Measurements from ENCODE around the gene LAMA2.

LAMA2 gene

DNA sequence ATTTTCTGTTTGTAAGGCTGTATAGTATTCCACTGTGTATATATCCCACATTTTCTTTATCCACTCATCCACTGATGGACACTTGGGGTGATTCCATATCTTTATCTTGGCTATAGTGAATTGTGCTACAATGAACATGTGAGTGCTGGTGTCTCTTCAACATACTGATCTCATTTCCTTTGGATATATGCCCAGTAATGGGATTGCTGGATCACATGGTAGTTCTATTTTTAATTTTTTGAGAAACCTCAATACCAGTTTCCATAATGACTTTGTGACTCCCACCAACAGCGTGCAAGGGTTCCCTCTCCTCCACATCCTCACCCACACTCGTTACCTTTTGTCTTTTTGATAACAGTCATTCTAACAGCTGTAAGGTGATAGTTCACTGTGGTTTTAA lies 661.0 kb downstream of the LAMA2 start:
- H3K4me3 ChIP-seq (ENCODE audit: control insufficient read depth in 1 of 7, extremely low read depth in 1 of 7, insufficient read depth in 4 of 7, low read depth in 2 of 7, low read length in 6 of 7), result no peak overlapping the region
- no peaks in the 10 kb centered on the region for H3K9me3 ChIP-seq (ENCODE audit: control extremely low read depth in 1 of 5, control insufficient read depth in 4 of 5, insufficient read depth in 2 of 5, low read depth in 1 of 5, low read length in 4 of 5)
- no peaks in the 10 kb centered on the region for H3K27me3 ChIP-seq (replicated peaks in 2 of 5; ENCODE audit: control insufficient read depth in 4 of 5, insufficient read depth in 5 of 5, low read length in 4 of 5)
- no peak for DNase-seq
- no peak overlapping the region for H3K27ac ChIP-seq (ENCODE audit: insufficient read depth in 1 of 2, low read depth in 1 of 2, low read length in 2 of 2, poor library complexity in 1 of 2, severe bottlenecking in 2 of 2)
- H3K36me3 ChIP-seq (ENCODE audit: control insufficient read depth in 4 of 4, insufficient read depth in 4 of 4, low read length in 3 of 4), result no peaks in the 10 kb centered on the region
- H3K4me1 ChIP-seq (ENCODE audit: control extremely low read depth in 1 of 4, control insufficient read depth in 4 of 4, insufficient read depth in 4 of 4, low read length in 3 of 4), result peaks cover 0 to 3% (median 0%) of the 10 kb centered on the region in 4 experiments
- ChIA-PET CTCF (no interaction called here), POLR2A (no interaction called here)
- WGBS (ENCODE audit: insufficient coverage), result no CpG with 5 or more reads among the region's 2 CpGs

DNA sequence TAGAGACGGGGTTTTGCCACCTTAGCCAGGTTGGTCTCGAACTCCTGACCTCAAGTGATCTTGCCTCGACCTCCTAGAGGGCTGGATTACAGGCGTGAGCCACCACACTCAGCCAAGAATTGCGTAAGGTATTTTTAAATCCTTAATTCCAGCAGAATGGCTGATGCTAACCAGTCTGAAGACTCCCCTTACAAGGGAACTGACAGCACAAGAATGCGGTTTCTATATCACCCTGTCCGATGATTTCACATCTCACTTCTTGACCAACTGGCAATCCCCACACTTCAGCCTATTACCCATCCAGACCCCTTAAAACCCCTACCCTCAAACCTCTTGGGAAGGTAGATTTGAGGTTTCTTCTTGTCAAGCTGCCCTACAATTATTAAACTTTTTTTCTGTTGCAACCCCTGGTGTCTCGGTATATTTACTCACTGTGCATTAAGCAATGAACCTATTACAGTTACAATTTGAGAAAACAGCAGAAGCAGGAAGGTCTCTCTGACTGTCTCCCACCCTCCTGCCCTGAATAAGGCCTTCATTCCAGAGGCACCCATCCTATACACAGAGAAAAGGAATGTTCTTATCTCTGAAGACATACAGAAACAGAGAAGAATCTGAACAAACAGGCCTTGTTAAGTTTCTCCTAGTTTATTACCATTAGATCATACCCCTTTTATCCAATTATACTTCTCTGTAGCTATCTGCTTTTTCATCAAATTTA lies 662.1 kb downstream of the LAMA2 start:
- H3K4me3 ChIP-seq (ENCODE audit: control insufficient read depth in 1 of 7, extremely low read depth in 1 of 7, insufficient read depth in 4 of 7, low read depth in 2 of 7, low read length in 6 of 7), result no peak overlapping the region
- H3K36me3 ChIP-seq (ENCODE audit: control insufficient read depth in 4 of 4, insufficient read depth in 4 of 4, low read length in 3 of 4), result no peaks in the 10 kb centered on the region
- WGBS (ENCODE audit: insufficient coverage), result 100% methylated on average over 8 of the region's 8 CpGs
- H3K4me1 ChIP-seq (ENCODE audit: control extremely low read depth in 1 of 4, control insufficient read depth in 4 of 4, insufficient read depth in 4 of 4, low read length in 3 of 4), result peaks cover 0 to 3% (median 0%) of the 10 kb centered on the region in 4 experiments
- H3K9me3 ChIP-seq (ENCODE audit: control extremely low read depth in 1 of 5, control insufficient read depth in 4 of 5, insufficient read depth in 2 of 5, low read depth in 1 of 5, low read length in 4 of 5), result no peaks in the 10 kb centered on the region
- POLR2A ChIA-PET, result no interaction called here
- no peak for DNase-seq
- CTCF ChIA-PET, result no interaction called here
- H3K27me3 ChIP-seq (replicated peaks in 2 of 5; ENCODE audit: control insufficient read depth in 4 of 5, insufficient read depth in 5 of 5, low read length in 4 of 5), result no peaks in the 10 kb centered on the region
- H3K27ac ChIP-seq (ENCODE audit: insufficient read depth in 1 of 2, low read depth in 1 of 2, low read length in 2 of 2, poor library complexity in 1 of 2, severe bottlenecking in 2 of 2), result no peak overlapping the region

GRCh38 chr6:129546702-129547101 lies 663.8 kb downstream of the LAMA2 start:
- Histone ChIP-seq H3K27ac (ENCODE audit: insufficient read depth in 1 of 2, low read depth in 1 of 2, low read length in 2 of 2, poor library complexity in 1 of 2, severe bottlenecking in 2 of 2) (no peak overlapping the region), H3K9me3 (ENCODE audit: control extremely low read depth in 1 of 5, control insufficient read depth in 4 of 5, insufficient read depth in 2 of 5, low read depth in 1 of 5, low read length in 4 of 5) (no peaks in the 10 kb centered on the region), H3K27me3 (replicated peaks in 2 of 5; ENCODE audit: control insufficient read depth in 4 of 5, insufficient read depth in 5 of 5, low read length in 4 of 5) (no peaks in the 10 kb centered on the region), H3K4me1 (ENCODE audit: control extremely low read depth in 1 of 4, control insufficient read depth in 4 of 4, insufficient read depth in 4 of 4, low read length in 3 of 4) (peaks cover 0 to 3% (median 0%) of the 10 kb centered on the region in 4 experiments), H3K4me3 (ENCODE audit: control insufficient read depth in 1 of 7, extremely low read depth in 1 of 7, insufficient read depth in 4 of 7, low read depth in 2 of 7, low read length in 6 of 7) (no peak overlapping the region), H3K36me3 (ENCODE audit: control insufficient read depth in 4 of 4, insufficient read depth in 4 of 4, low read length in 3 of 4) (no peaks in the 10 kb centered on the region)
- ChIA-PET CTCF (interaction anchor here (2.0 kb wide), 1 partner anchor 47 kb away, joined by 5 read pairs; no protein-coding TSS in a partner anchor), POLR2A (no interaction called here)
- no peak for DNase-seq
- WGBS (ENCODE audit: insufficient coverage), result 60% methylated on average over 1 of the region's 4 CpGs

- Histone ChIP-seq H3K4me1 (ENCODE audit: control extremely low read depth in 1 of 4, control insufficient read depth in 4 of 4, insufficient read depth in 4 of 4, low read length in 3 of 4) (peaks cover 0 to 3% (median 0%) of the 10 kb centered on the region in 4 experiments), H3K9me3 (ENCODE audit: control extremely low read depth in 1 of 5, control insufficient read depth in 4 of 5, insufficient read depth in 2 of 5, low read depth in 1 of 5, low read length in 4 of 5) (no peaks in the 10 kb centered on the region), H3K27ac (ENCODE audit: insufficient read depth in 1 of 2, low read depth in 1 of 2, low read length in 2 of 2, poor library complexity in 1 of 2, severe bottlenecking in 2 of 2) (no peak overlapping the region), H3K27me3 (replicated peaks in 2 of 5; ENCODE audit: control insufficient read depth in 4 of 5, insufficient read depth in 5 of 5, low read length in 4 of 5) (no peaks in the 10 kb centered on the region), H3K4me3 (ENCODE audit: control insufficient read depth in 1 of 7, extremely low read depth in 1 of 7, insufficient read depth in 4 of 7, low read depth in 2 of 7, low read length in 6 of 7) (no peak overlapping the region), H3K36me3 (ENCODE audit: control insufficient read depth in 4 of 4, insufficient read depth in 4 of 4, low read length in 3 of 4) (no peaks in the 10 kb centered on the region)
- WGBS (ENCODE audit: insufficient coverage), result no CpG with 5 or more reads among the region's 1 CpG
- ChIA-PET POLR2A (no interaction called here), CTCF (no interaction called here)
- DNase-seq, result no peak
These were observed 668.5 kb downstream of the LAMA2 start for GRCh38 chr6:129551486-129551885.

- Histone ChIP-seq H3K9me3 (ENCODE audit: control extremely low read depth in 1 of 5, control insufficient read depth in 4 of 5, insufficient read depth in 2 of 5, low read depth in 1 of 5, low read length in 4 of 5) (no peaks in the 10 kb centered on the region), H3K4me1 (ENCODE audit: control extremely low read depth in 1 of 4, control insufficient read depth in 4 of 4, insufficient read depth in 4 of 4, low read length in 3 of 4) (no peaks in the 10 kb centered on the region), H3K36me3 (ENCODE audit: control insufficient read depth in 4 of 4, insufficient read depth in 4 of 4, low read length in 3 of 4) (no peaks in the 10 kb centered on the region), H3K4me3 (ENCODE audit: control insufficient read depth in 1 of 7, extremely low read depth in 1 of 7, insufficient read depth in 4 of 7, low read depth in 2 of 7, low read length in 6 of 7) (no peak overlapping the region), H3K27me3 (replicated peaks in 2 of 5; ENCODE audit: control insufficient read depth in 4 of 5, insufficient read depth in 5 of 5, low read length in 4 of 5) (no peaks in the 10 kb centered on the region), H3K27ac (ENCODE audit: insufficient read depth in 1 of 2, low read depth in 1 of 2, low read length in 2 of 2, poor library complexity in 1 of 2, severe bottlenecking in 2 of 2) (no peak overlapping the region)
- CTCF ChIA-PET, result interaction anchor here (0.6 kb wide), 1 partner anchor 17 kb away, joined by 3 read pairs; no protein-coding TSS in a partner anchor
- no peak for DNase-seq
- POLR2A ChIA-PET, result no interaction called here
- WGBS (ENCODE audit: insufficient coverage), result 94% methylated on average over 2 of the region's 2 CpGs
These were observed 669.5 kb downstream of the LAMA2 start for GRCh38 chr6:129552413-129552812.

DNA sequence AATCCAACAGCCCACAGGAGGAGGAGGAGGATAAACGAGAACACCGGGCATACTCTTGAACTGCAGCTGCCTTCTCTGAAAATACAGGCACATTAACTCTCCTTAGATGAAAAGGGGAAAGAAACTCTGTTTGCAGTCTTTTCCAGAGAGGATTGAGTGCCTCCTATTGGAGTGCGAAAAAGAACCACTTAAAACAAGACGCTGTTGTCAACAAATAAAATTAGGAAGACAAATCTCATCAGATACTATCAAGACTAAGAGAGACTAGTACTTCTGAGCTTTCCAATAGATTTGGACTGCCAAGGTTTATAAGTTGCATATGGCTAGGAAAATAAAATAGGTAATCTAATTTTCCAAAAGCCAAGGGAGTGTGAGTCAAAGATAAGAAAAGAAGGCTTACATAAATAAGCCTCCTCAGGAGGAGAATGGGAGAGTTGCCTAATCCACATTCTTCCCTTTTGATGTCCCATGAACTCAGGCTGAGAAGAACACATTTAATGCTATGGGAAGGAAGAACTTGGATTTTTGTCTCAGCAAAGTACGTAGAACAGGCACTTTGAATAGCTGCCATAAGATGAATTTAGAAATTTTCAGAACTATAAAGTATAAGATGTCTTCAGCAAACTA lies 672.4 kb downstream of the LAMA2 start:
- Histone ChIP-seq H3K27ac (ENCODE audit: insufficient read depth in 1 of 2, low read depth in 1 of 2, low read length in 2 of 2, poor library complexity in 1 of 2, severe bottlenecking in 2 of 2) (no peak overlapping the region), H3K9me3 (ENCODE audit: control extremely low read depth in 1 of 5, control insufficient read depth in 4 of 5, insufficient read depth in 2 of 5, low read depth in 1 of 5, low read length in 4 of 5) (peaks cover 0 to 1% (median 0%) of the 10 kb centered on the region in 5 experiments), H3K4me1 (ENCODE audit: control extremely low read depth in 1 of 4, control insufficient read depth in 4 of 4, insufficient read depth in 4 of 4, low read length in 3 of 4) (no peaks in the 10 kb centered on the region), H3K4me3 (ENCODE audit: control insufficient read depth in 1 of 7, extremely low read depth in 1 of 7, insufficient read depth in 4 of 7, low read depth in 2 of 7, low read length in 6 of 7) (no peak overlapping the region), H3K36me3 (ENCODE audit: control insufficient read depth in 4 of 4, insufficient read depth in 4 of 4, low read length in 3 of 4) (no peaks in the 10 kb centered on the region), H3K27me3 (replicated peaks in 2 of 5; ENCODE audit: control insufficient read depth in 4 of 5, insufficient read depth in 5 of 5, low read length in 4 of 5) (no peaks in the 10 kb centered on the region)
- ChIA-PET CTCF (interaction anchor here (1.1 kb wide), 1 partner anchor 55 kb away, joined by 3 read pairs; no protein-coding TSS in a partner anchor), POLR2A (no interaction called here)
- no peak for DNase-seq
- 96% methylated on average over 4 of the region's 5 CpGs for WGBS (ENCODE audit: insufficient coverage)

- ChIA-PET CTCF (no interaction called here), POLR2A (no interaction called here)
- WGBS (ENCODE audit: insufficient coverage), result no CpG with 5 or more reads among the region's 1 CpG
These were observed 675.3 kb downstream of the LAMA2 start for GRCh38 chr6:129558248-129558647.

More at GRCh38 chr6:129558248-129558647, 675.3 kb downstream of the LAMA2 start:
- H3K36me3 ChIP-seq (ENCODE audit: control insufficient read depth in 4 of 4, insufficient read depth in 4 of 4, low read length in 3 of 4), result no peaks in the 10 kb centered on the region
- H3K4me1 ChIP-seq (ENCODE audit: control extremely low read depth in 1 of 4, control insufficient read depth in 4 of 4, insufficient read depth in 4 of 4, low read length in 3 of 4), result no peaks in the 10 kb centered on the region
- no peak overlapping the region for H3K4me3 ChIP-seq (ENCODE audit: control insufficient read depth in 1 of 7, extremely low read depth in 1 of 7, insufficient read depth in 4 of 7, low read depth in 2 of 7, low read length in 6 of 7)
- peaks cover 0 to 1% (median 0%) of the 10 kb centered on the region in 5 experiments for H3K27me3 ChIP-seq (replicated peaks in 2 of 5; ENCODE audit: control insufficient read depth in 4 of 5, insufficient read depth in 5 of 5, low read length in 4 of 5)
- H3K9me3 ChIP-seq (ENCODE audit: control extremely low read depth in 1 of 5, control insufficient read depth in 4 of 5, insufficient read depth in 2 of 5, low read depth in 1 of 5, low read length in 4 of 5), result peaks cover 0 to 1% (median 0%) of the 10 kb centered on the region in 5 experiments
- no peak overlapping the region for H3K27ac ChIP-seq (ENCODE audit: insufficient read depth in 1 of 2, low read depth in 1 of 2, low read length in 2 of 2, poor library complexity in 1 of 2, severe bottlenecking in 2 of 2)
- DNase-seq, result no peak

Measured in common myeloid progenitor, CD34-positive (primary cell).